ENCODE measurements around the gene PPP1R3E. TPM values are rescaled to one million over a fixed set of nuclear protein-coding genes. Genes with fewer than 3 reads are reported as not detected.

Gene PPP1R3E
- total RNA-seq, 2 donors from 2014 or later, result 5.4 to 9.6 TPM

GRCh38 chr14:23297096-23297495 is 5.6 kb downstream of the PPP1R3E start:
- Histone ChIP-seq H3K27ac (no peak overlapping the region), H3K4me3 (no peak overlapping the region)
- TF ChIP-seq POLR2A (IDR thresholded peaks at IDR 0.05), result no peak
- no peak for TF ChIP-seq CTCF (IDR thresholded peaks at IDR 0.05)

DNA sequence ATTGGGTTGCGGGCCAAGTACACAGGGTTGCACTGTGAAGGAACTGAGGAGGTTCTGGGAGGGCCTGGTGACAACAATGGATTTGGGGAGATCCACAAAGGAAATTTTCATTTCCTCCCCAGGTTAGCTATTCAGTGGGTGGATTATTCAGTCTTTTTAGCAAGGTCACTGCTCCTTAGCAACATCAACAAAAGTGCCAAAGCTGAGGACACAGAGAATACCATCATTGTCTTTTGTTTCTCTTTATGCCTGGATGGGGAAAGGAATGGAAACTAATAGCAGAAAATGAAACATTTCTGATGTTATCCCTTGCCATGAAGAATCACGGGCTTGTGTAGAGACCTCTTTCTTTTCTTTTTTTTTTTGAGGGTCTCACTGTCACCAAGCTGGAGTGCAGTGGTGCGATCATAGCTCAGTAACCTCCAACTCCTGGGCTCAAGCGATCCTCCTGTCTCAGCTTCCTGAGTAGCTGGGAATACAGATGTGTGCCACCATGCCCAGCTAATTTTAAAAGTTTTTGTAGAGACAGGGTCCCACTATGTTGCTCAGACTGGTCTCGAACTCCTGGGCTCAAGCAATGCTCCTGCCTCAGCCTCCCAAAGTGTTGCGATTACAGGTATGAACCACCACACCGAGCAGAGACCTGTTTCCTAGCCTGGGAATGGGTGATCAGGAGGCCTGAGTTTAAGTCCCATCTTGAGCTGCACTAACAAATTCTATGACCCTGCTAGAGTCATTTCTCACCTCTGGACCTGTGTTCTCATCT is 6.5 kb downstream of the PPP1R3E start:
- Histone ChIP-seq H3K27me3 (no peaks in the 10 kb centered on the region), H3K4me1 (peaks cover 30% of the 10 kb centered on the region), H3K4me3 (no peak overlapping the region), H3K9me3 (no peaks in the 10 kb centered on the region), H3K27ac (no peak overlapping the region), H3K36me3 (replicated peaks in 1 of 2; ENCODE audit: insufficient read depth in 1 of 2, low read depth in 2 of 2) (no peaks in the 10 kb centered on the region)
- TF ChIP-seq POLR2A (IDR thresholded peaks at IDR 0.05), result no peak
- no peak for TF ChIP-seq CTCF (IDR thresholded peaks at IDR 0.05)
- WGBS, 2 donors, result 89 to 90% methylated on average over 7 of the region's 7 CpGs
- intact Hi-C loops (cut with DNase I), result no loop called here
- ATAC-seq (no peak), DNase-seq (no peak)

More at GRCh38 chr14:23297096-23297495, 5.6 kb downstream of the PPP1R3E start:
- ATAC-seq (no peak), DNase-seq (no peak)
- no peaks in the 10 kb centered on the region for H3K27me3 ChIP-seq
- no peaks in the 10 kb centered on the region for H3K36me3 ChIP-seq (replicated peaks in 1 of 2; ENCODE audit: insufficient read depth in 1 of 2, low read depth in 2 of 2)
- H3K9me3 ChIP-seq, result no peaks in the 10 kb centered on the region
- H3K4me1 ChIP-seq, result peaks cover 30% of the 10 kb centered on the region
- intact Hi-C loops (cut with DNase I), result no loop called here
- WGBS, 2 donors, result 84 to 85% methylated on average over 4 to 7 of the region's 7 CpGs

GRCh38 chr14:23294734-23295561 is 7.7 kb downstream of the PPP1R3E start:
- H3K4me1 ChIP-seq, result peaks cover 22% of the 10 kb centered on the region
- TF ChIP-seq POLR2A (IDR thresholded peaks at IDR 0.05) (peak in 2 of 3 donors; percentile 17 to 23), CTCF (IDR thresholded peaks at IDR 0.05) (peak; percentile 68 to 99 (median 89))
- no peaks in the 10 kb centered on the region for H3K36me3 ChIP-seq (replicated peaks in 1 of 2; ENCODE audit: insufficient read depth in 1 of 2, low read depth in 2 of 2)
- peak overlapping the region in 1 of 4 donors; percentile 6 for H3K27ac ChIP-seq
- H3K4me3 ChIP-seq, result no peak overlapping the region
- peak; percentile 84 for ATAC-seq
- 22 to 27% methylated on average over 23 to 24 of the region's 24 CpGs for WGBS, 2 donors
- peak; percentile 54 to 72 (median 61) for DNase-seq
- H3K27me3 ChIP-seq, result no peaks in the 10 kb centered on the region
- intact Hi-C loops (cut with DNase I), result no loop called here
- H3K9me3 ChIP-seq, result no peaks in the 10 kb centered on the region

- peak overlapping the region; percentile 4 to 19 for H3K4me3 ChIP-seq
- H3K27ac ChIP-seq, result peak overlapping the region; percentile 86 to 95 (median 93)
- no peaks in the 10 kb centered on the region for H3K36me3 ChIP-seq (replicated peaks in 1 of 2; ENCODE audit: insufficient read depth in 1 of 2, low read depth in 2 of 2)
- DNase-seq (no peak), ATAC-seq (no peak)
- TF ChIP-seq POLR2A (IDR thresholded peaks at IDR 0.05) (no peak), CTCF (IDR thresholded peaks at IDR 0.05) (no peak)
- no peaks in the 10 kb centered on the region for H3K27me3 ChIP-seq
- H3K9me3 ChIP-seq, result no peaks in the 10 kb centered on the region
- intact Hi-C loops (cut with DNase I), result no loop called here
- WGBS, 2 donors, result 47 to 51% methylated on average over 6 of the region's 6 CpGs
- peaks cover 31% of the 10 kb centered on the region for H3K4me1 ChIP-seq
These were observed 15.7 kb downstream of the PPP1R3E start for GRCh38 chr14:23286902-23287479.

All from body of pancreas (tissue), 4 donors.